Stimulated activated CD4-positive, alpha-beta T cell treated with anti-CD3 and anti-CD28 coated beads, TNF-alpha, amount 100 ng/mL, for 4 hours (primary cell): Measurements from ENCODE around the gene CRYZ.
"Not testable (repeated sequence)": the region's sequence is repeated elsewhere in the genome, so short reads cannot be mapped to it uniquely, and the experiment has no call there.

Experiments
- DNase-seq, 3 experiments: peaks; one replicate each; pipeline ENCODE4 v3.0.0-alpha.2; 2020; ENCODE audit warnings: low read depth in 3 of 3

Gene CRYZ

GRCh38 chr1:74681449-74681848 is 51.4 kb downstream of the CRYZ start:
- DNase-seq = no peak

GRCh38 chr1:74681001-74681400 is 51.8 kb downstream of the CRYZ start:
- DNase-seq = no peak

GRCh38 chr1:74679811-74680210 is 53.0 kb downstream of the CRYZ start:
- no peak for DNase-seq

- no peak for DNase-seq
Measured at GRCh38 chr1:74677926-74678325, 54.9 kb downstream of the CRYZ start.

GRCh38 chr1:74674278-74675048 is 58.4 kb downstream of the CRYZ start:
- no peak for DNase-seq

- DNase-seq = no peak
Measured at GRCh38 chr1:74673351-74674111, 59.3 kb downstream of the CRYZ start, which contains the start of gene ERICH3. ERICH3 (minus strand) TSS chr1:74673792; CDS start chr1:74673519, 273 bp downstream.

GRCh38 chr1:74670866-74671265 is 62.0 kb downstream of the CRYZ start:
- not testable (repeated sequence) for DNase-seq
